Measurements from ENCODE around the gene AXIN1. TPM values are rescaled to one million over a fixed set of nuclear protein-coding genes. Genes with fewer than 3 reads are reported as not detected.
"Not testable (repeated sequence)": the region's sequence is repeated elsewhere in the genome, so short reads cannot be mapped to it uniquely, and the experiment has no call there.

The AXIN1 gene
- polyA plus RNA-seq, 1 experiment: 3.5 TPM

GRCh38 chr16:350203-350602, 2.3 kb downstream of the AXIN1 start:
- no peaks in the 10 kb centered on the region; the same call in 1 of the 2 replicates for H3K9me3 ChIP-seq (ENCODE audit: control insufficient read depth, insufficient read depth, low read length)
- TF ChIP-seq, protein P1, sequence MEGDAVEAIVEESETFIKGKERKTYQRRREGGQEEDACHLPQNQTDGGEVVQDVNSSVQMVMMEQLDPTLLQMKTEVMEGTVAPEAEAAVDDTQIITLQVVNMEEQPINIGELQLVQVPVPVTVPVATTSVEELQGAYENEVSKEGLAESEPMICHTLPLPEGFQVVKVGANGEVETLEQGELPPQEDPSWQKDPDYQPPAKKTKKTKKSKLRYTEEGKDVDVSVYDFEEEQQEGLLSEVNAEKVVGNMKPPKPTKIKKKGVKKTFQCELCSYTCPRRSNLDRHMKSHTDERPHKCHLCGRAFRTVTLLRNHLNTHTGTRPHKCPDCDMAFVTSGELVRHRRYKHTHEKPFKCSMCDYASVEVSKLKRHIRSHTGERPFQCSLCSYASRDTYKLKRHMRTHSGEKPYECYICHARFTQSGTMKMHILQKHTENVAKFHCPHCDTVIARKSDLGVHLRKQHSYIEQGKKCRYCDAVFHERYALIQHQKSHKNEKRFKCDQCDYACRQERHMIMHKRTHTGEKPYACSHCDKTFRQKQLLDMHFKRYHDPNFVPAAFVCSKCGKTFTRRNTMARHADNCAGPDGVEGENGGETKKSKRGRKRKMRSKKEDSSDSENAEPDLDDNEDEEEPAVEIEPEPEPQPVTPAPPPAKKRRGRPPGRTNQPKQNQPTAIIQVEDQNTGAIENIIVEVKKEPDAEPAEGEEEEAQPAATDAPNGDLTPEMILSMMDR (IDR thresholded peaks at IDR 0.05; ENCODE audit: low read depth, low read length): no peak
- CTCF ChIA-PET: no interaction called here
- POLR2A ChIA-PET: no interaction called here
- H3K4me3 ChIP-seq (ENCODE audit: low read depth, low read length): no peak overlapping the region
- no peak overlapping the region for H3K27ac ChIP-seq (ENCODE audit: low read depth, low read length)
- H3K27me3 ChIP-seq (ENCODE audit: control insufficient read depth, insufficient read depth, low read length): no peaks in the 10 kb centered on the region
- DNase-seq (ENCODE audit: low read depth, low spot score): no peak

DNA sequence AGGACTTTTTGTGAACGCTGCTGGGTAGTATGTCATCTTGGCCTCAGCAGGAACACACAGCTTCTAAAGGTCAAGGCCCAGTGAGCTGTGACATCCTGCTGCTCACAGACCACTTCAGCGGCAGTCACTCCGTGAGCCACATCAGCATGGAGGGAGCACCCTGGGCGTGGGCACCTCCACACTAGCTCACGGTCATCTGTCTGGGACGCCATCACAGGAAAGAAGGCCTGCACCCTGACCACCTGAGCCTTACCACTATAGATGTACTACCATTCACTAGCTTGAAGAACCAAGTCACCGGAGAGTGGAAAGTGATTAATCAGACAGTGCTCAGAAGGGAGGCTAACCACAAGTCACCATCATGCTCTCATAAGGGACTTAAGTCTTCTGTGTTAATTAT, 3.3 kb downstream of the AXIN1 start:
- no peak for DNase-seq (ENCODE audit: low read depth, low spot score)
- H3K27me3 ChIP-seq (ENCODE audit: control insufficient read depth, insufficient read depth, low read length): no peaks in the 10 kb centered on the region
- H3K4me3 ChIP-seq (ENCODE audit: low read depth, low read length): no peak overlapping the region
- TF ChIP-seq, protein P1 (IDR thresholded peaks at IDR 0.05; ENCODE audit: low read depth, low read length): no peak
- no peak overlapping the region for H3K27ac ChIP-seq (ENCODE audit: low read depth, low read length)
- ChIA-PET POLR2A (no interaction called here), CTCF (interaction anchor here (1.3 kb wide), 1 partner anchor 13 kb away, joined by 3 read pairs; no protein-coding TSS in a partner anchor)
- H3K9me3 ChIP-seq (ENCODE audit: control insufficient read depth, insufficient read depth, low read length): no peaks in the 10 kb centered on the region; the same call in 1 of the 2 replicates

DNA sequence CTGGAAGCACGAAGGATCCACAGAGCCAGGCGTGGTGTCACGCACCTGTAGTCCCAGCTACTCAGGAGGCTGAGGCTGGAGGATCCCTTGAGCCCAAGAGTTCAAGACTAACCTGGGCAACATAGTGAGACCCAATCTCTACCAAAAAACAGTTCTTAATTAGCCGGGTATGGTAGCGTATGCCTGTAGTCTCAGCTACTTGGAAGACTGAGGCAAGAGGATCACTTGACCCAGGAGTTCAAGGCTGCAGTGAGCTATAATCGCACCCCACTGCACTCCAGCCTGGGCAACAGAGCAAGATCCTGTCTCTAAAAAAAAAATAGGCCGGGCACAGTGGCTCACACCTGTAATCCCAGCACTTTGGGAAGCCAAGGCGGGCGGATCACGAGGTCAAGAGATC, 4.0 kb downstream of the AXIN1 start:
- H3K27ac ChIP-seq (ENCODE audit: low read depth, low read length); POLR2A ChIA-PET; H3K9me3 ChIP-seq (ENCODE audit: control insufficient read depth, insufficient read depth, low read length); H3K27me3 ChIP-seq (ENCODE audit: control insufficient read depth, insufficient read depth, low read length); H3K4me3 ChIP-seq (ENCODE audit: low read depth, low read length); DNase-seq (ENCODE audit: low read depth, low spot score): not testable (repeated sequence)
- CTCF ChIA-PET: interaction anchor here (1.3 kb wide), 1 partner anchor 14 kb away, joined by 3 read pairs; no protein-coding TSS in a partner anchor

DNA sequence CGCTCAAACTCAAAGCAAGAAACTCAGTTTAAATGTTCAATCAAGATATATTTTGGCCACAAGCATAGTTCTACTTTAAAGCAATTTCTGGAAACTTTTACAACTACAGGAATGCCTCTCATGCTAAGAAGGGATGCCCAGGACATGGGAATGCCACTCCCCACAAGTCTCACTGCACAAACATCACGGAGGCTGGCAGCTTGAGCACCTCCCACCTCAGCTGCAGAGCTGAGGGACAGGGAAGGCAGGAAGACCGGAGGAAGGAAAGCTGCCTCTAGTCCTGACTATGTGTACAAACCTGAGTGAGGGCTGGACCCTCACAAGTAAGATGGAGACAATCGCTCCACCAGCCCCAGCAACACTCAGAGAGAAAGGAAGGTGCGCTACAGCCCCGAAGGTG, 5.3 kb downstream of the AXIN1 start:
- Histone ChIP-seq H3K27ac (ENCODE audit: low read depth, low read length) (no peak overlapping the region), H3K4me3 (ENCODE audit: low read depth, low read length) (no peak overlapping the region), H3K27me3 (ENCODE audit: control insufficient read depth, insufficient read depth, low read length) (no peaks in the 10 kb centered on the region), H3K9me3 (ENCODE audit: control insufficient read depth, insufficient read depth, low read length) (no peaks in the 10 kb centered on the region; the same call in 1 of the 2 replicates)
- DNase-seq (ENCODE audit: low read depth, low spot score): no peak
- TF ChIP-seq, protein P1 (IDR thresholded peaks at IDR 0.05; ENCODE audit: low read depth, low read length): no peak
- ChIA-PET POLR2A (no interaction called here), CTCF (no interaction called here)

GRCh38 chr16:346587-346986, 5.9 kb downstream of the AXIN1 start:
- DNase-seq (ENCODE audit: low read depth, low spot score): no peak
- Histone ChIP-seq H3K9me3 (ENCODE audit: control insufficient read depth, insufficient read depth, low read length) (no peaks in the 10 kb centered on the region; the same call in 1 of the 2 replicates), H3K4me3 (ENCODE audit: low read depth, low read length) (no peak overlapping the region), H3K27ac (ENCODE audit: low read depth, low read length) (no peak overlapping the region), H3K27me3 (ENCODE audit: control insufficient read depth, insufficient read depth, low read length) (no peaks in the 10 kb centered on the region)
- ChIA-PET POLR2A (interaction anchor here (0.6 kb wide), 1 partner anchor 10 kb away, joined by 5 read pairs; no protein-coding TSS in a partner anchor), CTCF (interaction anchor here (1.5 kb wide), 1 partner anchor 15 kb away, joined by 6 read pairs; no protein-coding TSS in a partner anchor)
- TF ChIP-seq, protein P1 (IDR thresholded peaks at IDR 0.05; ENCODE audit: low read depth, low read length): no peak
